Measurements from ENCODE around the gene CDK2AP2. TPM values are rescaled to one million over a fixed set of nuclear protein-coding genes. Genes with fewer than 3 reads are reported as not detected.

Gene CDK2AP2
- total and polyA plus RNA-seq, 9 of the 15 experiments (the other 6 are each of a cell fraction or from before 2014, with no cell fraction given): 4.4 to 47.4 (median 21.7) TPM

- peak in 1 of 2 experiments; percentile 80; a peak in 2 of 4 replicates for TF ChIP-seq ZNF639 (CRISPR knock-in tag; conservative IDR thresholded peaks at IDR 0.05 in 1 of 2, IDR thresholded peaks at IDR 0.05 in 1 of 2)
- no peak for TF ChIP-seq ZNF134 (CRISPR knock-in tag; conservative IDR thresholded peaks at IDR 0.05)
- no peak for TF ChIP-seq HDAC8 (tag; IDR thresholded peaks at IDR 0.05)
- no peak for TF ChIP-seq MYBL2 (IDR thresholded peaks at IDR 0.05; ENCODE audit: low read depth)
- TF ChIP-seq MYBL2 (CRISPR knock-in tag; IDR thresholded peaks at IDR 0.05; ENCODE audit: borderline replicate concordance): no peak
- TF ChIP-seq ATF7 (IDR thresholded peaks at IDR 0.05): peak; percentile 59; the same call in 1 of the 2 replicates
- peak; percentile 82 for TF ChIP-seq SMAD4 (CRISPR knock-in tag; conservative IDR thresholded peaks at IDR 0.05)
- TF ChIP-seq ZNF609 (CRISPR knock-in tag; IDR thresholded peaks at IDR 0.05; ENCODE audit: borderline replicate concordance): no peak
- TF ChIP-seq ETV5 (CRISPR knock-in tag; IDR thresholded peaks at IDR 0.05; ENCODE audit: low read depth): no peak
- 0 out of 2 replicates have a peak, but pooled peaks have one; percentile 69 for TF ChIP-seq ZHX1 (conservative IDR thresholded peaks at IDR 0.05; ENCODE audit: low read length)
- no peak for TF ChIP-seq PTTG1 (tag; IDR thresholded peaks at IDR 0.05; ENCODE audit: low read depth)
- TF ChIP-seq DDX20 (tag; IDR thresholded peaks at IDR 0.05; ENCODE audit: low read depth): no peak
- TF ChIP-seq CREB1 (IDR thresholded peaks at IDR 0.05): peak; percentile 74
- TF ChIP-seq CREB1 (CRISPR knock-in tag; IDR thresholded peaks at IDR 0.05): peak; percentile 90
- peak; percentile 92 to 93 for TF ChIP-seq MAZ (CRISPR knock-in tag; conservative IDR thresholded peaks at IDR 0.05 in 1 of 2, IDR thresholded peaks at IDR 0.05 in 1 of 2)
- TF ChIP-seq MEF2D (tag; conservative IDR thresholded peaks at IDR 0.05; ENCODE audit: low read depth): no peak
- peak; percentile 14; the same call in 1 of the 2 replicates for TF ChIP-seq MAX (CRISPR knock-in tag; IDR thresholded peaks at IDR 0.05)
- TF ChIP-seq PTBP1 (IDR thresholded peaks at IDR 0.05; ENCODE audit: low read depth, low read length): no peak
These were observed 39.0 kb downstream of the CDK2AP2 start, which contains the start of gene TMEM134 (continued) for GRCh38 chr11:67468759-67469507.
